Esophagus muscularis mucosa (tissue), 4 donors: Measurements from ENCODE around the gene MAPK12. TPM values are rescaled to one million over a fixed set of nuclear protein-coding genes. Genes with fewer than 3 reads are reported as not detected.

Experiments
- DNase-seq: peaks from one replicate; pipeline ENCODE4 v3.0.0-alpha.2; 2017; ENCODE audit errors: extremely low spot score
- H3K27ac ChIP-seq, 4 donors: fragments of 200-600 bp; sonication (generic); replicated peaks in 1 of 4; 1 replicate in 3 of 4; 2 replicates in 1 of 4; pipeline ENCODE4 v1.5.1; 2016 to 2019; ENCODE audit warnings: mild to moderate bottlenecking in 1 of 4
- H3K27me3 ChIP-seq, 4 donors: fragments of 200-600 bp; sonication (generic); one replicate each; pipeline versions ENCODE4 v1.5.1 to v1.6.0; 2016 to 2019
- H3K36me3 ChIP-seq, 4 donors: fragments of 200-600 bp; sonication (generic); one replicate each; pipeline ENCODE4 v1.5.1; 2016 to 2019
- H3K4me1 ChIP-seq, 4 donors: fragments of 200-600 bp; sonication (generic); one replicate each; pipeline ENCODE4 v1.5.1; 2016 to 2019
- H3K4me3 ChIP-seq, 4 donors: fragments of 200-600 bp; sonication (generic); 1 replicate in 2 of 4; 2 replicates in 2 of 4; pipeline ENCODE4 v1.5.1; 2016 to 2019; ENCODE audit warnings: mild to moderate bottlenecking in 4 of 4, moderate library complexity in 1 of 4
- H3K9me3 ChIP-seq, 4 donors: fragments of 200-600 bp; sonication (generic); 1 replicate in 3 of 4; 2 replicates in 1 of 4; pipeline ENCODE4 v1.5.1; 2016 to 2019
- CTCF ChIP-seq, 3 experiments: fragments of 200-600 bp in 2 of 3; fragments of 450-650 bp in 1 of 3; sonication (generic) in 2 of 3; IDR thresholded peaks; one replicate each; pipeline ENCODE4 v1.5.1; 2017 to 2019; ENCODE audit warnings: antibody characterized with exemption in 3 of 3, mild to moderate bottlenecking in 2 of 3, moderate library complexity in 1 of 3
- EP300 ChIP-seq: sonication (generic); formaldehyde crosslinking; IDR thresholded peaks from one replicate; pipeline ENCODE4 v1.6.1; 2017; ENCODE audit warnings: antibody characterized with exemption
- POLR2A ChIP-seq: fragments of 450-650 bp; IDR thresholded peaks from one replicate; pipeline ENCODE4 v1.6.1; 2017; ENCODE audit warnings: antibody characterized with exemption, moderate library complexity, mild to moderate bottlenecking, low read depth
- POLR2AphosphoS5 ChIP-seq, 2 donors: sonication (generic); formaldehyde crosslinking; IDR thresholded peaks; one replicate each; pipeline ENCODE4 v1.6.1; 2017; ENCODE audit warnings: antibody characterized with exemption in 2 of 2
- WGBS: methylation state at CpG from one replicate; pipeline ENCODE4 v1.1.5; 2018; 5-methylcytosine and 5-hydroxymethylcytosine counted together
- intact Hi-C: fragments of 100-400 bp; cut with DNase I; formaldehyde crosslinking; loops from one replicate; pipeline ENCODE4 v1.15.1; 2023
- total RNA-seq, 4 donors: library from RNA; depleted of rRNA; stranded (reverse); fragments of >200 nt; gene quantifications; one replicate each; pipeline versions ENCODE4 v1.1.0 to v1.2.1, GENCODE V29; 2016

MAPK12 gene
- total RNA-seq, 4 donors from 2014 or later, result 5.8 to 22.9 (median 16.1) TPM

- no peak for DNase-seq
- TF ChIP-seq CTCF (IDR thresholded peaks at IDR 0.05) (no peak), POLR2AphosphoS5 (IDR thresholded peaks at IDR 0.05) (no peak), POLR2A (no peak), EP300 (no peak)
- WGBS, result 27% methylated on average over 3 of the region's 7 CpGs
- no peaks in the 10 kb centered on the region for H3K36me3 ChIP-seq
- intact Hi-C loops, result no loop called here
- peak overlapping the region; percentile 24 to 95 (median 92) for H3K4me3 ChIP-seq
- H3K27ac ChIP-seq, result peak overlapping the region; percentile 87 to 93 (median 91)
- no peaks in the 10 kb centered on the region for H3K9me3 ChIP-seq
- H3K4me1 ChIP-seq, result peaks cover 80 to 95% (median 92%) of the 10 kb centered on the region in 4 donors
- H3K27me3 ChIP-seq, result no peaks in the 10 kb centered on the region
These were observed 42.0 kb upstream of the MAPK12 start for GRCh38 chr22:50303515-50303847.

- H3K27ac ChIP-seq, result peak overlapping the region; percentile 87 to 93 (median 91)
- intact Hi-C loops, result no loop called here
- no peaks in the 10 kb centered on the region for H3K27me3 ChIP-seq
- DNase-seq, result no peak
- peak overlapping the region in 3 of 4 donors; percentile 4 to 20 (median 13) for H3K4me3 ChIP-seq
- 58% methylated on average over 4 of the region's 5 CpGs for WGBS
- H3K36me3 ChIP-seq, result no peaks in the 10 kb centered on the region
- TF ChIP-seq EP300 (no peak), POLR2A (no peak), CTCF (IDR thresholded peaks at IDR 0.05) (no peak), POLR2AphosphoS5 (IDR thresholded peaks at IDR 0.05) (no peak)
- H3K4me1 ChIP-seq, result peaks cover 82 to 95% (median 93%) of the 10 kb centered on the region in 4 donors
- H3K9me3 ChIP-seq, result no peaks in the 10 kb centered on the region
These were observed 41.1 kb upstream of the MAPK12 start for GRCh38 chr22:50302564-50302963.

DNA sequence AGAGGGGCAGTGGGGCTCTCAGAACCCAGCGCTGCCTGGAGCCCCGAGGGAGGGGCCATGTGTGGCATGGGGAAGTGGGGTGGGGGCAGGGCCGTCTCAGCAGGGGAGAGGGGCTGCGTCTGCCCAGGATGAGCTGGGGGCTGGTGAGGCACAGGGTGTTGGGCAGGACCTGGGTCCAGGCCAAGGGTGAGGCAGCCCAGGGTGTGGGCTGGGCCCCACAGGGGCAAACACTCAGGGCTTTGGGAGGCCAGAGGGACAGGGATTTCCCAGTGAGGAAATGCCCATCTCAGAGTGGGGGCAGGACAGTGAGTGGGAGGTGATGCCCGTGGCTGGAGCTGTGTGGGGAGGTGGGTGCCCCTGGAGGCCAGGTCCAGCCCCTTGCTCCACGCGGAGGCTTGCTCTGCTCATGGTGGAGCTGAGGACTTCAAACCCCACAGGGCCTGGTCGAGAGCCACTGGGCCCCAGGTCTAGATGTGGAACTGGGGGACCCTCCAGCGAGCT, 40.6 kb upstream of the MAPK12 start:
- peaks cover 86 to 100% (median 97%) of the 10 kb centered on the region in 4 donors for H3K4me1 ChIP-seq
- 41% methylated on average over 8 of the region's 9 CpGs for WGBS
- no peak for TF ChIP-seq CTCF (IDR thresholded peaks at IDR 0.05)
- no peak for TF ChIP-seq POLR2AphosphoS5 (IDR thresholded peaks at IDR 0.05)
- TF ChIP-seq EP300, result no peak
- TF ChIP-seq POLR2A, result no peak
- no peak for DNase-seq
- no peaks in the 10 kb centered on the region for H3K27me3 ChIP-seq
- no peaks in the 10 kb centered on the region for H3K36me3 ChIP-seq
- peak overlapping the region in 3 of 4 donors; percentile 13 to 31 (median 20) for H3K4me3 ChIP-seq
- peak overlapping the region; percentile 87 to 93 (median 91) for H3K27ac ChIP-seq
- intact Hi-C loops, result no loop called here
- no peaks in the 10 kb centered on the region for H3K9me3 ChIP-seq

- Histone ChIP-seq H3K27me3 (no peaks in the 10 kb centered on the region), H3K27ac (peak overlapping the region; percentile 87 to 93 (median 91)), H3K36me3 (no peaks in the 10 kb centered on the region), H3K4me3 (peak overlapping the region; percentile 2 to 31 (median 16)), H3K9me3 (no peaks in the 10 kb centered on the region), H3K4me1 (peaks cover 92 to 100% (median 100%) of the 10 kb centered on the region in 4 donors)
- intact Hi-C loops, result no loop called here
- 53% methylated on average over 14 of the region's 17 CpGs for WGBS
- TF ChIP-seq POLR2A, result no peak
- TF ChIP-seq EP300, result no peak
- TF ChIP-seq POLR2AphosphoS5 (IDR thresholded peaks at IDR 0.05), result no peak
- TF ChIP-seq CTCF (IDR thresholded peaks at IDR 0.05), result no peak
- no peak for DNase-seq
These were observed 40.1 kb upstream of the MAPK12 start for GRCh38 chr22:50301581-50301991.

- intact Hi-C loops, result no loop called here
- no peak for DNase-seq
These were observed 39.3 kb upstream of the MAPK12 start for GRCh38 chr22:50300620-50301257.

More at GRCh38 chr22:50300620-50301257, 39.3 kb upstream of the MAPK12 start:
- peak overlapping the region; percentile 87 to 93 (median 91) for H3K27ac ChIP-seq
- H3K36me3 ChIP-seq, result no peaks in the 10 kb centered on the region
- TF ChIP-seq CTCF (IDR thresholded peaks at IDR 0.05), result no peak
- peaks cover 93 to 100% (median 100%) of the 10 kb centered on the region in 4 donors for H3K4me1 ChIP-seq
- no peaks in the 10 kb centered on the region for H3K27me3 ChIP-seq
- WGBS, result 70% methylated on average over 2 of the region's 14 CpGs
- H3K4me3 ChIP-seq, result peak overlapping the region; percentile 37 to 55 (median 42)
- H3K9me3 ChIP-seq, result no peaks in the 10 kb centered on the region
